GM19193 (cell line): ENCODE measurements around the gene CRLF1.

Experiments used
- POLR2A ChIP-seq: IDR thresholded peaks from 4 replicates; pipeline ENCODE4 v1.6.1; 2011; ENCODE audit not compliant: insufficient read depth, insufficient read length; ENCODE audit errors: extremely low read depth

Gene CRLF1

DNA sequence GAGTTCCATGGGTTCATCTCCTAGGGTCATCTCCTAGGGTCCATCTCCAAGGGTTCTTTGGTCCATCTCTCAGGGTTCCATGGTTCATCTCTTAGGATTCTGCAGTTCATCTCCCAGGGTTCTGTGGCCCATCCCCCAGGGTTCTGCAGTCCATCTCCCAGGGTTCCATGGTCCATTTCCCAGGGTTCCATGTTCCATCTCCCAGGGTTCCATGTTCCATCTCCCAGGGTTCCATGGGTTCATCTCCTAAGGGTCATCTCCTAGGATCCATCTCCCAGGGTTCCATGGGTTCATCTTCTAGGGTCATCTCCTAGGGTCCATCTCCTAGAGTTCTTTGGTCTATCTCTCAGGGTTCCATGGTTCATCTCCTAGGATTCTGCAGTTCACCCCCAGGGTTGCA lies 11.0 kb upstream of the CRLF1 start:
- no peak for TF ChIP-seq POLR2A

DNA sequence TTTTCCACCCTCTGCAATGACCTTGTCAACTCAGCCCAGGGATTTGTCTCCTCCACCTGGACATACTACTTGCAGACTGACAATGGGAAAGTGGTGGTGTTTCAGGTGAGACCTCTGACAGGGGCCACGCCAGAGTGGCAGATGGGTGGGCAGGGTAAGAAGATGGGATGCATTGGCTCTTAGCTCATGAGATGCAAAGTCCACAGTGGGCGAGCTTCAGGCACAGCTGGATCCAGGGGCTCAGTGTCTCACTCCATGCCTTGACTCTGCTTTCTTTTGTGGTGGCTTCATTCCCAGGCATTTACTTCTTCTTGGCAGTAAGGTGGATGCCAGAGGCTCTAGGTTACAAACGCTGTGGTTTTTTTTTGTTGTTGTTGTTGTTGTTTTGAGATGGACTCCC lies 9.4 kb upstream of the CRLF1 start:
- no peak for TF ChIP-seq POLR2A

DNA sequence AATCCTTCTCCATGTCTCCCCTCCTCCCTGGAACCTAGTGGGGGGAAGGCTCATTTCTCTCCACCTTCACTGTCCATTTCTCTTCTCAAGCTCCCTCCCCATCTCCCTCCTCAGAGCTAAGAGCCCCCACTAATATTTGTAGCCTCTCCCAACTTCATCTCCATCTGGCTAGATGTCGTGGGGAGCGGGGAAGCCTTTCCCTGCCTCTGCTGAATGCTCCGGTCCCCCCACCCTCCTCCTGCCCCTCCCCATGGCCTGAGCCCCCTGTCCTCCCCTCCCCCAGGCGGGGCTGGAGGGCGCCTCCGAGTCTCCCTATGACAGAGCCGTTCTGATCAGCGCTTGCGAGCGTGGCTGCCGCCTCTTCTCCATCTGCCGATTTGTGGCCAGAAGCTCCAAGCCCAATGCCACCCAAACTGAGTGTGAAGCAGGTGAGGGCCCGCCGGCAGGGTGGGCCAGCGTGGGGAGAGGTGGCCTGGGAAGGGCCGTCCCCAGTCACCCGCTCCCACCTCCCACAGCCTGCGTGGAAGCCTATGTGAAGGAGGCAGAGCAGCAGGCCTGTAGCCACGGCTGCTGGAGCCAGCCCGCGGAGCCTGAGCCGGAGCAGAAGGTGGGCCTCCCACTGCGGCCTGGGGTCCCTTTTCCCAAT lies 7.1 kb upstream of the CRLF1 start:
- TF ChIP-seq POLR2A: no peak

DNA sequence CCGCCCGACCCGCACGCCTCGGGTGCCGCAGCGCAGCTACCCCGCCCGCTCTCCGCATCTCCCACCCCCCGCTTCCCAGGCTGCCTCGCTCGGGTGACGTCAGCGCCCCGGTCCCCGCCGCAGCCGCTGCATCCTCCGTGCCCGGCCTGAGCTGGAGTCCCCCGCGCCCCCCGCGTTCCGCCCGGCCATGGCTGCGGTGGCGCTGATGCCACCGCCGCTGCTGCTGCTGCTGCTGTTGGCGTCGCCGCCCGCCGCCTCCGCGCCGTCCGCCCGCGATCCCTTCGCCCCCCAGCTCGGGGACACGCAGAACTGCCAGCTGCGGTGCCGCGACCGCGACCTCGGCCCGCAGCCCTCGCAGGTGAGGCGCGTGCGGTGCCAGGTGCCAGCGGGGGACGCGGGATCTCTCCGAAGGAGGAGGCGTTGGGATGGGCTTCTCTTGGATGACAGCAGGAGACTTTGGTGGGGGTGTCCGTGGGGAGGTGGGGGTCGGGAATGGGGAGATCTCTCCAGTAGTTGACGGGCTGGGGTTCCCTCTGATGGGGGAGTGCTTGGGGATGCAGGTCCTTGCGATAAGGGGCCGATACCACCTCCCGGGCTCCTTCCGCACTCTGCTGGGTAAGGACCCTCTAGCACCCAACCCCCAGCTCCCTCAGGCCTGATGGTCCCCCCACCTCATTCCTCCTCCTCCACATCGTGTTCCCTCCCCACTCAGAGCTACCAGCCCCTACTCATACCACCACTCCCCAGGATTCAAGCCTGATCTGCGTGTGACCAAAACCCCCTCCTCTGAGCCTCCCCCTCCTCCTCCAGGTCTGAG lies 6.4 kb upstream of the CRLF1 start, which contains the start of gene TMEM59L:
TSS of gene TMEM59L (plus strand) at position 99 of the 817 bp plus-strand sequence. CDS start at position 188, 89 bp downstream.
- TF ChIP-seq POLR2A: no peak

DNA sequence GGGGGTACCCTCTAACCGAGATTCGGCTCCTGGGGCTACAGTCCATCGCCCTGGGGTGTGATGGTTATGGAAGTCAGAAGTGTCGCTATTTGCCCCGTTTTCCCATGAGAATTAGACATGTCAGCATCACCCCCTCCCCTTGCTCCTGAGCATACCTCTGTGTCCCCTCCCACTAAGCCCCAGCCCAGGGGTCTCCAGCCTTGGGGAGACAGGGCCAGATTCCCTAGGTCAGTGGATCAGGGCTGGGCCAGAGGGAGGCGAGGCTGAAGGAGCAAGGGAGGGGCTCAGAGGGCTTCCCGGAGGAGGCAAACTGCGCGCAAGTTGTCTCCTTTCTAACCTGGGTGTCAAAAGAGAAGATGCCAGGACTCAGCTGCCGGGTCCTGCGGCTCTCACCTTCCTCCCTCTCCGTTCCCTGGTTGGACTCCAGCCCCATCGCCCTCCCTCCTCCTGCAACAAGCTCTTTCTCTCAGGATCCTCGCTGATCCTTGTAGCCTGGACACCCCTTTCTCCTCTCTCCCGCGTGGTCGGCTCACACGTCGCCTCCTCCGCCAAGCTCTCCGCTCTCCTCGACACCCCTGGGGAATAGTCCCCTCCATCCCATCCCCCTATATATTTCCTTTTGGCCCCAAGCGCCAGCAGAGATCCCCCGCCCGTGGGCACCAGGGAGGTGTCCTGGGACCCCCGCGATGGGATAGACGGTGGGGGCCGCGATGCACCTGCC lies 5.6 kb upstream of the CRLF1 start:
- TF ChIP-seq POLR2A: no peak

DNA sequence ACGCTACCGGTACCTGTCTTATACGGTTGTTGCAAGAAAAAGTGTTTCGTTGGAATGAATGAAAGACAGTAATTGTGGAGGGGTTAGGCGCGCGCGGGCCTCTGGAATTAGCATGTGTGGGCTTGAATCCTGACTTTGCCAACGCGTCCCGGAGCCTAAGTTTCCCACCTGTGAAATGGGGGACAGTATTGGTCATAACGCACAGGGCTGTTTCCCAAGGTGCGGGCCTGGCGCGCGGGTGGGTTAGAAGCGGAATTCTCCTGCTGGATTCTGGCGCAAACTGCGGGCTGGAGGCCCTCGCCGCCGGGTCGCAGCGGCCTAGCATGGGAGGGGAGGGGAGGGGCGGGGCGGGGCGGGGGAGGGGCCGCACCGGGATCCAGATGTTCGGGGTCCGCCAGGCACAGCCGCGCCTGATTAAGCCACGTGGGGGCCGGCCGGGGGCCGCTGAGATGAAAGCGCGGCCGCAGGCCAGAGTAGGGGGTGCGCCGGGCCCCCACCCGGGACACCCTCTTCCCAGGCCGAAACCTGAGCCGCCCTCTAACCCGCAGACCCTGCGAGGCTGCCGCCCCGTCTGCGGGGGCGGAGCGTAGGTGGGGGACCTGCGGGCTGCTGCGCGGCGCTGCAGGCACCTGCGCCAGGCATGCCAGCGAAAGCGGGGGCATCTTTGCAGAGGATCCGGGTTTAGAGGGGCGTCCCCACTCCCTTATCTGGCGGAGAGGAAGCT lies 4.9 kb upstream of the CRLF1 start:
- no peak for TF ChIP-seq POLR2A

DNA sequence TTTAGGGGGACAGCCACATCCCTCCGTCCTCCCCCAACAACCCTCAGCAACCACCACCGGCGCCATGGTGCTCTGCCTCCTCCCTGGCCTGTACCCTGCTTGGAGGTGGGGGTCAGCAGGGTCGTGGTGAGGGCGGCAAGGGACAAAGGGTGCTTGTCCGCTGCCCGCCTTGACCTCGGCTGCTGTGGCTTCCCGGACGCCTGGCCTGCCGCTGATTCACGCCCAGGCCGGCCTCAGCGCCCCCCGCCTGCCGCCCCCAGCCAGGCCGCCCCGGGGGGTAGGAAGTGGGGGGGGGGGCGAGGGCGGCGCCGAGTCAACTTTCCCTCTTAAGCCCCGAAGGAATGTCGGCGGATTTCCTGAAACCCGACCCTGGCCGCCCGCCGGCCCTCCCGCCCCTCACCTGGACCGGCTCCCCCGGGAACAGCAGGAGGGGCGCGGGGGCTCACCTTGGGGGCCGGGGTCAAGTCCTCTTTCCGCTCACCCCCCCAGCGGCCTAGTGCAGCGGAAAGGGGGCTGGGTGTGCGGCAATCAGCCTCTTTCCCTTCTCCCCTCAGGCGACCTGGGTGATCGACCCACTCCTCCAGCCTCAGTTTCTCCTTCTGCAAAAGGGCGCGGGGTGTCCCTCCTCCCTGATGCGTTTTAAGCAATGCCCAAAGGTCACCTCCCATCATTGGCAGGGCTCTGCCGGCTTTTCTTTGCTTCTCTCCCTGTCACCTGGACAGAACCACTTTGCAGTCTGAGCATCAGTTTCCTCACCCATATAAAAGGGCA lies 4.1 kb upstream of the CRLF1 start:
- no peak for TF ChIP-seq POLR2A

DNA sequence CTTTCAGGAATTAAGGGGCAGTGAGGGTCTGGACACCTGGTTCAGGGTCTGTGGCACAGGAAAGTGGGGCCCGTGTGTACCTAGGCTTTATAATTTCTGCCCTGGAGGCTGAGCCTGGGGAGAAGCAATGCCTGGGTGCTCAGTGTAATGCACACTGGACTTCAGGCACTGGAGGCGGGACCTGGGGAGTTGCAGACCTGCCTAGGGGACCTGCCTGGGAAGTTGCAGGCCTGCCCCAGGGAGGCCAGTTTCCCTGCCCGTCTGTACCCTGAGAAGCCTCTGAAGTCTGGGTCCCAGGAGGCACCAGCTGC lies 3.6 kb upstream of the CRLF1 start:
- TF ChIP-seq POLR2A: no peak

DNA sequence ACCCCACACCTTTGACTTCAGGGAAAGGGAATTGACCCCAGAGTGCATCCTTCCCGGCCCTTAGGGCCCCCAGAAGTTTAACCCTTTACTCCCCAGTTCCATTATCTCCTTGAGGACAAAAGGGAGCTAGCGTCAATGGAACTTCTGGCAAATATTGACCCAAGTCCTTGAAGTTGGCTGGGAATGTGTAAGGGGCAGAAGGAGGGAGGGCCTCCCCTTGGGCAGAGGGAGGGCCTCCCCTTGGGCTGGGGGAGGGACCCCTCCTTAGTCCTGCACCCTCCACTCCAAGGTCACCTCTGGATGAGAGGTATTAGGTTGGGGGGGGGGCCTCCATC lies 3.1 kb upstream of the CRLF1 start:
- TF ChIP-seq POLR2A: no peak

DNA sequence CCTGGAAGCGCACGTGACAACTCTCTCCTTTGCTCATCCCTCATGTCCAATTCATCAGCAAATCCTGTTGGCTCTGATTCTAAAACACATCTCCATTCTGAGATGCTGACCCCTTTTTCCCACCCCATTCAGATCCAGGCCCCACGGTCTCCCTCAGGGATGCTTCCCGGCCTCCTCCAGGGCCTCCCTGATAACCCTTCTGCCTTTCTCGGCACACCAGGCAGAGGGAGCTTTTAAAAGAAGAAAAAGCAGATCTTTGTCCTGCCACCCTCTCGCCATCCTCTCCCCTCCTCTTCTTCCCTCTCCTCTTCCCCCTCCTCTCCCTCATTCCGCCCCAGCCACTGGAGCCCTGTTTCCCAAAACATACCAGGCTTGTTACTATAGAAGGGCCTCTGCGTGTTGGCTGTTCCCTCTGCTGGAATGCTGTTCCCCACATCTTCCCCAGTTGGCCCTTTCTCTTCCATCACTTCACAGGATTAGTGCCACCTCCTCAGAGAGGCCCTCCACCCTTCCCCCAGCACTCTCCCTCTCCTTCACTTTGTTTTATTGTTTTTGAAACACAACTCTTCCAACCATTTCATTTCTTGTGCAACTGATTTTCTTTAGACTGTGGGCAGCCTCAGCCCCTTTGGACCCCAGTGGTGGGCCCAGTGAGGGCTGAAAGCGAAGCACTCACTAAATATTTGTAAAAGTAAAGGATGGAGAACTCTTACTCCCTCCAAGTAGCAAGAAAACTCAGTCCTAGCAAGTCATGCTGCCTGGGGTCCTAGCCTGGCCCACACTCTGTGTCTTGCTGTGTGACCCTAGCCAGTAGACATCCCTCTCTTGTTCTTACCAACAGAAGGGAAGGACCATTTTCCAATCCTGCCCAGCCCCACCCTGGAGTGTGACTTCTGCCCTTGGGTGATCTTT lies 2.5 kb upstream of the CRLF1 start:
- TF ChIP-seq POLR2A: no peak

DNA sequence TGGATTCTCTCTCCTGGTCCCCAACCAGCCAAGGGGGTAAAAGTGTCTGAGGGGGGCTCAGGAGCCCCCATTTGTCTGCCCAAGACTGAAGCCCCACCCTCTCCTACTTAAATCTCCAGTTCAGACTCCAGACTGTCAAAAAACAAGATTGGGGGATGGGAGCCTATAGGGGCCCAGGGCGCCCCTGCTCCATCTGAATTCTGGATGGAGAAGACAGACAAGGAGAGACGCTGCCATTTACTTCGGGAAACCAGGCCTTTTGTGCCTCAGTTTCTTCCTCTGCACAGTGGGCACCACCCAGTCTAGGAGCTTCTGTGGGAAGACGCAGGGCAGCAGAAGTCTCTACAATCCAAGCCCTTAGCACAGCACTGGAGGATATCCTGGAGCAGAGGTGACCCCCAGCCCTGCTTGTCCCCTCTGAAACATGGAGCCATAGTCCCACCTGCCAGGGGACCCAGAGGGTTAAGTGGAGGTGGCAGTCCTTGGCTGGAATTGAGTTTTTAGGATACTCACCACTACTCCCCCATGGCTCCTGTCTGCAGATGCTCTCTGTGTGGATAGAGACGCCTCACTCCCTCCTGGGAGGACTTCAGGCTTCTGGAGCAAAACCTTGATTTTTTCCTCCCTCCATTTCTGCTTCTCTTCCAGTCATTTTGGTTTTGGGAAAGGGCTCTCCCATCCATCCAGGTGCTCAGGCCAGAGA lies 1.7 kb upstream of the CRLF1 start:
- TF ChIP-seq POLR2A: no peak

DNA sequence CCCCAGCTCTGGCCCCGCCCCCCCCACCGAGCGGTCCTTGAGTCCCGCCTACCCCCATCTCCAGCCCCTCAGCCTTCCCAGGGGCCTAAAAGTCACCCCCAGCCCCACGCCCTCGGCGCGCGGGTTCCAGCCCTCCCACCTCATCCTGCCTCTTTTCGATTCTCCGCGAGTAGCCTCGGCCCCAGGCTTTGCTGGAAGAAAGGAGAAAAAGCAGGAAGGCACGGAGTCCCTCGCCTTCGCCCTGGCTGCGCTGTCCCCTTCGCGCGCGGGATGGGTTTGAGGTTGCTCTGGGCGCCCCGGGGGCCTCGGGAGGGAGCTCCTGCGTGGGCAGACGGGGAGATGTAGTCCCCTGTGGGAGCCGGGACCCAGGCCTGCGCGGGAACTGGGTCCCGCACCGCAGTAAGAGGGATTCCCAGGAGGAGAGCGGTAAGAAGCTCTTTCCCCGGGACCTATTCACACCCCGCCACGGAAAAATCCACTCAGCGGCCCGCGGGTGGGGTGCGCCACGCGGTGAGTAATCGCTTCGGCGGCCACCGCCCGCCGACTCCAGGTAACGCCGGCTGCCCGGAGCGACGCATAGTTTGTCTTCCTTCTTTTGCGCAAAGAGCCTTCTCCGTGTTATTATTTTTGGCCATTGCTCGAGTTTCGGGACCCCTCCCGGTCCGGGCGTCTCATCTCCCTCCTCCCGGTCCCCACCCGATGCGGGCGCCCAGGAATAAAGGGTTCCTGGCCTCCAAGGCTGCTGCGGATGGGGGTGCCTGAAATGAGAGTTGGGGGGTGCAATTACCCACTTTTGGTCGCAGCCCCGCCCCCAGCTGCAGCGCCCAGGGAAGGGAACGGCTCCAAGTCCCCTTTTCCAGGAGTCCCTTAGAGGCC lies 865 bp upstream of the CRLF1 start:
- TF ChIP-seq POLR2A: no peak

DNA sequence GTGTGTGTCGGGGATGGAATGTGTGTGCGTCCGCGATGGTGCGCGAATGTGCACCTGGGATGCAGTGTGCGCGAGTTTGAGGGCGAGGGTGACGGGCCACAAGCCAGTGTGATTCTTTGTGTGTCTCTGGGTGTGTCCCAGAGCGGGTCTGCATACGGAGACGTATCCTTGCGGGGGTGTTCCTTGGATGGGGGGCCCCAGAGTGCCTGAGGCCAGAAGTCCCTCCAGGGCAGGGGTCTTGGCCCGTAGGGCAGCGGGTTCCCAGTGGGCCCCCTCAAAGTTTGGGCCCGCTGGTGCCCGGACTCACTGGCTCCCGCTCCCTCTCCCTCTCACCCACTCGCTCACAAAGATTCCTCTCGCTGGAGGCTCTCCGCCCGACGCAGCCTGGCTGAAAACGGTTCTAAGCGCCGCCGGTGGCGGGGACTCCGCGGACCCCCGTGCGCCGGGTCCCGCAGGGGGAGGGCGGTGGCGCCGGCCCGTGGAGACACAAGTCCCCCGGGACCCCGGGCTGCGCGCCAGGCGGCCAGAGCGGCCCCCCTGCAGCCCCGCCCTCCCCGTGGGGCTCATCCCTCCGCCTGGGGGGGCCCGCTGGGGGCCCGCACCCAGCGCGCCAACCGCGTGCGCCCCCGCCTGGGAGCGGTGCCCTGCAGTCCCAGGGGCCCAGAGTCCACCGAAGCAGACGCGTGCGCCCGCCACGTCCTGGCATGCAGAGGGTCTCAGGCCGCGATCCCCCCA lies 886 bp downstream of the CRLF1 start:
- TF ChIP-seq POLR2A: no peak
